GM12878 (cell line): Measurements from ENCODE around the gene ANKRD26. TPM values are rescaled to one million over a fixed set of nuclear protein-coding genes. Genes with fewer than 3 reads are reported as not detected.

ENCODE experiments used
- ATAC-seq: fragments of 200-7000 bp; cut with Tn5 transposase; 3 replicates; pipeline ENCODE4 v1.9.1; 2020; ENCODE audit warnings: mild to moderate bottlenecking, moderate library complexity
- BruUV-seq: library from RNA; stranded (reverse); fragments of 400-500 nt; replicated peaks from 2 replicates; lab custom pipeline; 2021; lab: Mats Ljungman, UMichigan
- CTCF ChIA-PET: fragments of 300-600 bp; sonication (Branson Sonifier 250); formaldehyde crosslinking; extraction: SDS; loops from one replicate; lab custom pipeline; 2021; ENCODE audit warnings: inconsistent platforms; lab: Yijun Ruan, JAX
- POLR2A ChIA-PET: fragments of 350-600 bp; formaldehyde crosslinking; extraction: SDS; loops from one replicate; lab custom pipeline; 2021; ENCODE audit warnings: inconsistent platforms; lab: Charles Lee
- RAD21 ChIA-PET: fragments of 300-600 bp; sonication (Branson Sonifier 250); formaldehyde crosslinking; loops from one replicate; lab custom pipeline; 2023; ENCODE audit warnings: antibody characterized with exemption; ENCODE audit not compliant: unreplicated experiment; lab: Charles Lee
- SMC1A ChIA-PET: fragments of 300-600 bp; sonication (Branson Sonifier 250); formaldehyde crosslinking; loops from one replicate; lab custom pipeline; 2023; ENCODE audit not compliant: unreplicated experiment, uncharacterized antibody; lab: Charles Lee
- DNase-seq: peaks from one replicate; pipeline ENCODE4 v3.0.0-alpha.2; 2011; ENCODE audit warnings: low read depth, low spot score
- FAIRE-seq: peaks from 3 replicates; lab custom pipeline; 2011; peaks lifted over from hg19 to GRCh38; lab: Jason Lieb, UNC
- H2AFZ ChIP-seq: 2 replicates; pipeline ENCODE4 v1.6.0; 2011; ENCODE audit warnings: low read depth, low read length, control low read depth; ENCODE audit not compliant: control insufficient read depth
- H3K27ac ChIP-seq: 2 replicates; pipeline ENCODE4 v1.5.1; 2011; ENCODE audit warnings: control low read depth; ENCODE audit not compliant: control insufficient read depth, insufficient read depth
- H3K27me3 ChIP-seq, 2 experiments: replicated peaks in 1 of 2; 2 replicates each; pipeline versions ENCODE4 v1.6.0 to v1.6.1; 2011; ENCODE audit warnings: low read length in 1 of 2; ENCODE audit not compliant: control insufficient read depth in 2 of 2, insufficient read depth in 2 of 2
- H3K36me3 ChIP-seq, 2 experiments: 2 replicates each; pipeline ENCODE4 v1.5.1; 2011; ENCODE audit warnings: low read length in 1 of 2; ENCODE audit not compliant: control insufficient read depth in 2 of 2, insufficient read depth in 2 of 2
- H3K4me1 ChIP-seq: 2 replicates; pipeline ENCODE4 v1.6.1; 2011; ENCODE audit warnings: mild to moderate bottlenecking, low read length, moderate library complexity, mixed read lengths; ENCODE audit not compliant: control insufficient read depth, insufficient read depth
- H3K4me2 ChIP-seq: 2 replicates; pipeline ENCODE4 v1.6.0; 2011; ENCODE audit warnings: control low read depth; ENCODE audit not compliant: control insufficient read depth, insufficient read depth
- H3K4me3 ChIP-seq: fragments of 200-600 bp; sonication (generic); 2 replicates; pipeline ENCODE4 v1.5.1; 2016
- H3K79me2 ChIP-seq: 2 replicates; pipeline ENCODE4 v1.6.0; 2011; ENCODE audit warnings: low read length; ENCODE audit not compliant: control insufficient read depth, insufficient read depth
- H3K9ac ChIP-seq: 2 replicates; pipeline ENCODE4 v1.8.0; 2011; ENCODE audit warnings: low read length, control low read depth, mixed read lengths; ENCODE audit not compliant: control insufficient read depth, insufficient read depth
- H3K9me3 ChIP-seq: replicated peaks from 3 replicates; pipeline ENCODE4 v1.5.1; 2011; ENCODE audit warnings: mild to moderate bottlenecking, low read length; ENCODE audit not compliant: control insufficient read depth, insufficient read depth
- H4K20me1 ChIP-seq: 2 replicates; pipeline ENCODE4 v1.6.0; 2011; ENCODE audit not compliant: control insufficient read depth, insufficient read depth
- BCL3 ChIP-seq: IDR thresholded peaks from 2 replicates; pipeline ENCODE4 v1.6.1; 2011; ENCODE audit warnings: borderline replicate concordance, low read depth, mild to moderate bottlenecking, moderate library complexity, low read length; ENCODE audit not compliant: insufficient read depth, poor library complexity, severe bottlenecking
- CBX3 ChIP-seq: fragments of 200-600 bp; sonication (generic); IDR thresholded peaks from 2 replicates; pipeline ENCODE4 v1.6.1; 2016; ENCODE audit warnings: low read depth, borderline replicate concordance
- EZH2 ChIP-seq: IDR thresholded peaks from 2 replicates; pipeline ENCODE4 v1.6.1; 2012; ENCODE audit warnings: low read depth, mild to moderate bottlenecking, control low read depth, inconsistent platforms, low read length, borderline replicate concordance; ENCODE audit not compliant: control insufficient read depth
- FOXK2 ChIP-seq: fragments of 450-650 bp; IDR thresholded peaks from 2 replicates; pipeline ENCODE4 v1.6.1; 2017; ENCODE audit warnings: mild to moderate bottlenecking, moderate library complexity
- GABPA ChIP-seq: IDR thresholded peaks from 2 replicates; pipeline ENCODE4 v1.6.1; 2014; ENCODE audit warnings: antibody characterized with exemption, low read depth, mild to moderate bottlenecking, inconsistent platforms
- KDM1A ChIP-seq: fragments of 200-600 bp; sonication (generic); IDR thresholded peaks from 2 replicates; pipeline ENCODE4 v1.6.1; 2016; ENCODE audit warnings: borderline replicate concordance
- LARP7 ChIP-seq: fragments of 450-650 bp; IDR thresholded peaks from 2 replicates; pipeline ENCODE4 v1.6.1; 2017; ENCODE audit warnings: mild to moderate bottlenecking
- MTA2 ChIP-seq: fragments of 450-650 bp; IDR thresholded peaks from 2 replicates; pipeline ENCODE4 v1.6.1; 2016; ENCODE audit warnings: low read depth, mild to moderate bottlenecking, moderate library complexity
- PAX8 ChIP-seq: fragments of 450-650 bp; IDR thresholded peaks from 2 replicates; pipeline ENCODE4 v1.6.1; 2017; ENCODE audit warnings: mild to moderate bottlenecking, moderate library complexity
- STAT1 ChIP-seq: fragments of 450-650 bp; conservative IDR thresholded peaks from 2 replicates; pipeline ENCODE4 v1.6.1; 2014; ENCODE audit warnings: antibody characterized with exemption, mild to moderate bottlenecking
- YY1 ChIP-seq: IDR thresholded peaks from 2 replicates; pipeline ENCODE4 v1.6.1; 2011; ENCODE audit warnings: low read depth, mild to moderate bottlenecking, low read length
- ZNF592 ChIP-seq: fragments of 450-650 bp; IDR thresholded peaks from 2 replicates; pipeline ENCODE4 v1.6.1; 2017; ENCODE audit warnings: mild to moderate bottlenecking, moderate library complexity
- WGBS: methylation state at CpG from one replicate; pipeline ENCODE4 v1.1.6; 2016; ENCODE audit warnings: low lambda C conversion rate; ENCODE audit not compliant: insufficient replicate concordance, insufficient coverage; ENCODE audit errors: missing lambda C conversion rate; 5-methylcytosine and 5-hydroxymethylcytosine counted together
- in situ Hi-C: fragments of 300-500 bp; cut with MboI; formaldehyde crosslinking; loops from 9 replicates; pipeline ENCODE4 v1.14.3; 2018; ENCODE audit warnings: mixed read lengths
- intact Hi-C: fragments of 100-400 bp; cut with micrococcal nuclease; formaldehyde crosslinking; loops from one replicate; pipeline ENCODE4 v1.14.2; 2022; ENCODE audit not compliant: unreplicated experiment
- polyA plus RNA-seq, 11 experiments: library from polyadenylated mRNA; depleted of rRNA in 4 of 11; unstranded in 6 of 11; stranded (reverse) in 5 of 11; fragments of >200 nt; fragmentation: Nextera tagmentation in 4 of 11; fragmentation: Illumina TruSeq in 1 of 11; extraction: Ambion mirVana in 4 of 11; extraction: Trizol in 1 of 11; gene quantifications; 1 replicate in 1 of 11; 2 replicates in 10 of 11; pipeline versions ENCODE4 v1.2.1 to v1.2.3, GENCODE V29; 2011 to 2016; ENCODE audit warnings: inconsistent platforms in 2 of 11, missing spikeins in 2 of 11, low read depth in 1 of 11
- total RNA-seq, 4 experiments: library from RNA; depleted of rRNA in 3 of 4; stranded (reverse); fragments of >200 nt in 3 of 4; fragmentation: Illumina TruSeq in 1 of 4; extraction: Trizol in 1 of 4; gene quantifications; 2 replicates each; pipeline versions ENCODE4 v1.2.1 to v1.2.3, GENCODE V29; 2013 to 2021

The ANKRD26 gene
- total and polyA plus RNA-seq, 10 of the 15 experiments (the other 5 are each of a cell fraction or from before 2014, with no cell fraction given) = 2.3 to 12.0 (median 5.1) TPM

DNA sequence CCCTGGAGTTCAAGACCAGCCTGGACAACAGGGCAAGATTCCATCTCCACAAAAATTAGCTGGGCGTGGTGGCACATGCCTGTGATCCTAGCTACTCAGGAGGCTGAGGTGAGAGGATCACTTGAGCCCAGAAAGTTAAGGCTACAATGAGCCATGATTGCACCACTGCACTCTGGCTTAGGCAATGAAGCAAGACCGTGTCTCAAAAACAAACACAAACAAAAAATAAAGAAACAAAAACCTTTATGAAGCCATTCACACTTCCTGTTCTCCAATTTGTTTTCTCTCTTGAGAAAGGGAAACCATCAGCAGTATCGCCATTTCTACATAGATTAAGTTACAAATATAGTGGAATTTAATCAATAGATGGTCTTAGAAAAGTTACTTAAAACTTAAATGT, 34.1 kb upstream of the ANKRD26 start:
- H3K27me3 ChIP-seq = no peaks in the 10 kb centered on the region
- H3K9ac ChIP-seq = no peak overlapping the region
- H3K9me3 ChIP-seq = no peaks in the 10 kb centered on the region
- H2AFZ ChIP-seq = no peak overlapping the region
- ATAC-seq (no peak), FAIRE-seq (no peak), DNase-seq (no peak)
- no peaks in the 10 kb centered on the region for H3K79me2 ChIP-seq
- BruUV-seq = no TSS peak
- H3K4me2 ChIP-seq = no peak overlapping the region
- ChIA-PET CTCF (interaction anchor here (0.6 to 1.2 kb wide), 2 partner anchors 22 to 191 kb away, joined by 3 read pairs; no protein-coding TSS in a partner anchor), SMC1A (interaction anchor here (0.6 to 1.0 kb wide), 2 partner anchors 12 to 235 kb away, joined by 3 to 4 read pairs; no protein-coding TSS in a partner anchor), RAD21 (no interaction called here), POLR2A (no interaction called here)
- intact Hi-C loops (no loop called here), in situ Hi-C loops (loop anchor here (25.0 kb wide), 1 partner anchor 1428 kb away; no protein-coding TSS in a partner anchor)
- H3K4me1 ChIP-seq = no peaks in the 10 kb centered on the region
- H3K36me3 ChIP-seq = peaks cover 2 to 36% of the 10 kb centered on the region in 2 experiments
- H3K4me3 ChIP-seq = no peak overlapping the region
- H4K20me1 ChIP-seq = no peaks in the 10 kb centered on the region
- 87% methylated on average over 3 of the region's 3 CpGs for WGBS
- no peak for TF ChIP-seq FOXK2
- TF ChIP-seq EZH2 = no peak
- H3K27ac ChIP-seq = no peak overlapping the region

- Histone ChIP-seq H2AFZ (no peak overlapping the region), H3K4me1 (no peaks in the 10 kb centered on the region), H3K9me3 (no peaks in the 10 kb centered on the region), H3K79me2 (no peaks in the 10 kb centered on the region), H3K9ac (no peak overlapping the region), H3K4me2 (no peak overlapping the region), H4K20me1 (no peaks in the 10 kb centered on the region), H3K4me3 (no peak overlapping the region), H3K27me3 (no peaks in the 10 kb centered on the region), H3K27ac (no peak overlapping the region), H3K36me3 (peaks cover 0 to 19% of the 10 kb centered on the region in 2 experiments; a peak in 3 of 4 replicates)
- WGBS = 94% methylated on average over 3 of the region's 3 CpGs
- in situ Hi-C loops = no loop called here
- FAIRE-seq (no peak), ATAC-seq (no peak), DNase-seq (no peak)
- ChIA-PET SMC1A (interaction anchor here (1.2 kb wide), 1 partner anchor 11 kb away, joined by 3 read pairs; no protein-coding TSS in a partner anchor), RAD21 (no interaction called here), POLR2A (interaction anchor here (1.0 kb wide), 1 partner anchor 46 kb away, joined by 3 read pairs; the partner anchor contains the start of gene YME1L1), CTCF (interaction anchor here (0.7 to 1.2 kb wide), 4 partner anchors 8 to 1478 kb away, joined by 3 to 4 read pairs (median 3); no protein-coding TSS in a partner anchor)
- BruUV-seq = no TSS peak
- intact Hi-C loops = no loop called here
- TF ChIP-seq PAX8 = no peak
- TF ChIP-seq BCL3 = no peak
- TF ChIP-seq STAT1 = no peak
- no peak for TF ChIP-seq GABPA
- no peak for TF ChIP-seq YY1
- no peak for TF ChIP-seq CBX3
- TF ChIP-seq KDM1A = no peak
- no peak for TF ChIP-seq MTA2
- no peak for TF ChIP-seq ZNF592
- TF ChIP-seq LARP7 = no peak
Observed at GRCh38 chr10:27108165-27108564, 7.9 kb upstream of the ANKRD26 start.
